Measurements from ENCODE around the gene TUBB3.

DNA sequence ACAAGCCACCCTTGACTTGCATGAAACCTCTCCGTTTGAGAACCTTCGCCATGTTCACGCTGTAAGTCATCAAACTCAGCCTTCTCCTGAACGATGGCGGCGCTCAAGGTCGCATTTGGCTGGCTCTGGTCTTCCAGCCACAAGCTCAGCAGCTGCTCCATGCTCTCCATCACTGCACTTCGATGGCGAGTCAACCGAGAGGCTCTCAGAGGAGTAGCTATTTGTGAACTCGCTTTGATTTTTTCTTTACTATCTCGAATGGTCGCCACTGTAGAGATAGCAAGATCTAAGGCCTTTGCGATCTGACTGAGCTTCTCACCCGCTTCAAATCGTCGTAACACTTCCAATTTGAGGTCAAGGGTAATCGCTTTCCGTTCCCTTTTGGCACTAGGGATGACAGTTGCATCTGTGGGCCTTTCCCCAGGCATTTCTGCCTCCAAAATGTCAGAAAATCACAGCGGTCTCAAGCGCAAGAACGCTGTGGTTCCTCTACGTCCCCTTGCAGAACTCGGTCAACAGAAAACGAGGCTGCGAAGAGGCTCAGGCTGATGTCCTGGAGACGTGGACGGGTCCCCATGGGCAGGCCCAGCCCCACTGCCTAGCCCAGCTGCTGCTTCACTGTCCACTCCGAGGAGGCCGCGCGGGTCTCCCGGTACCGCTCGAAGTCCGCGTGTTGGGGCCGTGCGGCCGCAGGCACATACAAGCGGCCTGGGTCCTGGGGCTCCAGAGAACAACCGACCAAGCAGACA lies 48.5 kb downstream of the TUBB3 start:
- no peak for TF ChIP-seq POLR2AphosphoS5 (IDR thresholded peaks at IDR 0.05)
- TF ChIP-seq, protein P1, sequence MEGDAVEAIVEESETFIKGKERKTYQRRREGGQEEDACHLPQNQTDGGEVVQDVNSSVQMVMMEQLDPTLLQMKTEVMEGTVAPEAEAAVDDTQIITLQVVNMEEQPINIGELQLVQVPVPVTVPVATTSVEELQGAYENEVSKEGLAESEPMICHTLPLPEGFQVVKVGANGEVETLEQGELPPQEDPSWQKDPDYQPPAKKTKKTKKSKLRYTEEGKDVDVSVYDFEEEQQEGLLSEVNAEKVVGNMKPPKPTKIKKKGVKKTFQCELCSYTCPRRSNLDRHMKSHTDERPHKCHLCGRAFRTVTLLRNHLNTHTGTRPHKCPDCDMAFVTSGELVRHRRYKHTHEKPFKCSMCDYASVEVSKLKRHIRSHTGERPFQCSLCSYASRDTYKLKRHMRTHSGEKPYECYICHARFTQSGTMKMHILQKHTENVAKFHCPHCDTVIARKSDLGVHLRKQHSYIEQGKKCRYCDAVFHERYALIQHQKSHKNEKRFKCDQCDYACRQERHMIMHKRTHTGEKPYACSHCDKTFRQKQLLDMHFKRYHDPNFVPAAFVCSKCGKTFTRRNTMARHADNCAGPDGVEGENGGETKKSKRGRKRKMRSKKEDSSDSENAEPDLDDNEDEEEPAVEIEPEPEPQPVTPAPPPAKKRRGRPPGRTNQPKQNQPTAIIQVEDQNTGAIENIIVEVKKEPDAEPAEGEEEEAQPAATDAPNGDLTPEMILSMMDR (IDR thresholded peaks at IDR 0.05): no peak
- TF ChIP-seq POLR2A (IDR thresholded peaks at IDR 0.05): no peak
